ENCODE measurements around the gene MTLN. TPM values are rescaled to one million over a fixed set of nuclear protein-coding genes. Genes with fewer than 3 reads are reported as not detected.
"Not testable (repeated sequence)": the region's sequence is repeated elsewhere in the genome, so short reads cannot be mapped to it uniquely, and the experiment has no call there.

Gene MTLN
- 10 to 100 TPM; 80.2 to 92.1 TPM for total RNA-seq

- Mint-ChIP-seq H3K27ac (peak within 1 kb of the TSS; percentile 92), H3K9me3 (peaks cover 5% of the 10 kb centered on the region), H3K4me1 (ENCODE audit: low read depth) (peaks cover 13% of the 10 kb centered on the region), H3K27me3 (peaks cover 19% of the 10 kb centered on the region), H3K4me3 (peak within 1 kb of the TSS; percentile 90), H3K36me3 (ENCODE audit: low read depth) (peaks cover 31% of the 10 kb centered on the region)
- TF ChIP-seq CTCF (IDR thresholded peaks at IDR 0.05) = no peak
- POLR2A ChIA-PET = interaction anchor here (0.6 kb wide), 1 partner anchor 11 kb away, joined by 3 read pairs; no protein-coding TSS in a partner anchor
- ATAC-seq (peak; percentile 93), DNase-seq (peak; percentile 80)
- intact Hi-C loops (cut with micrococcal nuclease) = no loop called here
- CTCF ChIA-PET = no interaction called here
These were observed at the start of gene MTLN for GRCh38 chr2:110211938-110212858. Gene MTLN, minus strand, starts transcription at chr2:110212547. Its CDS starts 22 bp downstream, at chr2:110212525.

- H3K4me3 Mint-ChIP-seq; H3K36me3 Mint-ChIP-seq (ENCODE audit: low read depth); H3K27ac Mint-ChIP-seq; H3K4me1 Mint-ChIP-seq (ENCODE audit: low read depth); DNase-seq; intact Hi-C loops (cut with micrococcal nuclease); POLR2A ChIA-PET; H3K27me3 Mint-ChIP-seq; CTCF ChIA-PET; ATAC-seq; H3K9me3 Mint-ChIP-seq: not testable (repeated sequence)
These were observed 49.6 kb upstream of the MTLN start for GRCh38 chr2:110261910-110262309.

GRCh38 chr2:110248081-110248795 is 35.9 kb upstream of the MTLN start:
- H3K36me3 Mint-ChIP-seq (ENCODE audit: low read depth); H3K27me3 Mint-ChIP-seq; H3K27ac Mint-ChIP-seq; CTCF ChIA-PET; H3K4me1 Mint-ChIP-seq (ENCODE audit: low read depth); ATAC-seq; DNase-seq; intact Hi-C loops (cut with micrococcal nuclease); H3K4me3 Mint-ChIP-seq; H3K9me3 Mint-ChIP-seq; POLR2A ChIA-PET: not testable (repeated sequence)

- H3K36me3 Mint-ChIP-seq (ENCODE audit: low read depth); CTCF ChIA-PET; H3K27ac Mint-ChIP-seq; H3K4me3 Mint-ChIP-seq; H3K4me1 Mint-ChIP-seq (ENCODE audit: low read depth); POLR2A ChIA-PET; intact Hi-C loops (cut with micrococcal nuclease); H3K9me3 Mint-ChIP-seq; H3K27me3 Mint-ChIP-seq; DNase-seq: not testable (repeated sequence)
- ATAC-seq = peak; percentile 65
These were observed 33.4 kb upstream of the MTLN start for GRCh38 chr2:110245488-110246435.

GRCh38 chr2:110243283-110243682 is 30.9 kb upstream of the MTLN start:
- H3K27me3 Mint-ChIP-seq; H3K9me3 Mint-ChIP-seq; ATAC-seq; H3K36me3 Mint-ChIP-seq (ENCODE audit: low read depth); H3K4me1 Mint-ChIP-seq (ENCODE audit: low read depth); POLR2A ChIA-PET; H3K4me3 Mint-ChIP-seq; CTCF ChIA-PET; intact Hi-C loops (cut with micrococcal nuclease); H3K27ac Mint-ChIP-seq; DNase-seq: not testable (repeated sequence)

- POLR2A ChIA-PET; H3K4me1 Mint-ChIP-seq (ENCODE audit: low read depth); intact Hi-C loops (cut with micrococcal nuclease): not testable (repeated sequence)
These were observed 22.2 kb upstream of the MTLN start for GRCh38 chr2:110234514-110234913.

GRCh38 chr2:110229886-110230285 is 17.5 kb upstream of the MTLN start:
- H3K9me3 Mint-ChIP-seq; ATAC-seq; H3K4me3 Mint-ChIP-seq; POLR2A ChIA-PET; DNase-seq; H3K36me3 Mint-ChIP-seq (ENCODE audit: low read depth); CTCF ChIA-PET; intact Hi-C loops (cut with micrococcal nuclease); H3K27ac Mint-ChIP-seq; H3K4me1 Mint-ChIP-seq (ENCODE audit: low read depth): not testable (repeated sequence)
- peaks cover 19% of the 10 kb centered on the region for H3K27me3 Mint-ChIP-seq

More at GRCh38 chr2:110234514-110234913, 22.2 kb upstream of the MTLN start:
- ATAC-seq; H3K27me3 Mint-ChIP-seq; DNase-seq; H3K4me3 Mint-ChIP-seq; CTCF ChIA-PET; H3K36me3 Mint-ChIP-seq (ENCODE audit: low read depth); H3K9me3 Mint-ChIP-seq; H3K27ac Mint-ChIP-seq: not testable (repeated sequence)

- intact Hi-C loops (cut with micrococcal nuclease); CTCF ChIA-PET; H3K36me3 Mint-ChIP-seq (ENCODE audit: low read depth); H3K4me3 Mint-ChIP-seq; ATAC-seq; H3K4me1 Mint-ChIP-seq (ENCODE audit: low read depth); H3K27ac Mint-ChIP-seq; DNase-seq; H3K9me3 Mint-ChIP-seq: not testable (repeated sequence)
- POLR2A ChIA-PET = interaction anchor here (1.6 kb wide), 1 partner anchor 10 kb away, joined by 3 read pairs; the partner anchor contains the start of gene MTLN
- peaks cover 38% of the 10 kb centered on the region for H3K27me3 Mint-ChIP-seq
These were observed 10.3 kb upstream of the MTLN start for GRCh38 chr2:110222626-110223025.

Data from activated CD8-positive, alpha-beta T cell treated with anti-CD3 and anti-CD28 coated beads for 36 hours (primary cell).